Measurements from ENCODE around the gene TENT5D.
"Not testable (repeated sequence)": the region's sequence is repeated elsewhere in the genome, so short reads cannot be mapped to it uniquely, and the experiment has no call there.

Gene TENT5D

GRCh38 chrX:80432863-80433262 is 12.6 kb downstream of the TENT5D start:
- H3K9me3 ChIP-seq (ENCODE audit: low read depth, low read length), result no peaks in the 10 kb centered on the region
- no peak overlapping the region for H3K9ac ChIP-seq (ENCODE audit: insufficient read length)
- no peak for TF ChIP-seq POLR2AphosphoS5 (IDR thresholded peaks at IDR 0.05; ENCODE audit: borderline replicate concordance, low read depth, low read length)
- no peak for TF ChIP-seq FOXP2 (optimal IDR thresholded peaks at IDR 0.05; ENCODE audit: control extremely low read depth, extremely low read length, insufficient read depth)
- no peak for TF ChIP-seq EZH2 (IDR thresholded peaks at IDR 0.05)
- DNase-seq (ENCODE audit: low read depth, low spot score), result no peak
- no peaks in the 10 kb centered on the region for H3K36me3 ChIP-seq (ENCODE audit: insufficient read depth, low read length)
- no peak overlapping the region for H3K27ac ChIP-seq
- H3K4me3 ChIP-seq, result no peak overlapping the region

GRCh38 chrX:80468166-80468565 is 47.9 kb downstream of the TENT5D start:
- not testable (repeated sequence) for DNase-seq (ENCODE audit: low read depth, low spot score); H3K4me3 ChIP-seq; H3K9ac ChIP-seq (ENCODE audit: insufficient read length); H3K9me3 ChIP-seq (ENCODE audit: low read depth, low read length); H3K36me3 ChIP-seq (ENCODE audit: insufficient read depth, low read length); H3K27ac ChIP-seq

- Histone ChIP-seq H3K9ac (ENCODE audit: insufficient read length) (no peak overlapping the region), H3K36me3 (ENCODE audit: insufficient read depth, low read length) (no peaks in the 10 kb centered on the region), H3K4me3 (no peak overlapping the region), H3K9me3 (ENCODE audit: low read depth, low read length) (no peaks in the 10 kb centered on the region), H3K27ac (no peak overlapping the region)
- no peak for DNase-seq (ENCODE audit: low read depth, low spot score)
- TF ChIP-seq FOXP2 (optimal IDR thresholded peaks at IDR 0.05; ENCODE audit: control extremely low read depth, extremely low read length, insufficient read depth), result no peak
- no peak for TF ChIP-seq POLR2AphosphoS5 (IDR thresholded peaks at IDR 0.05; ENCODE audit: borderline replicate concordance, low read depth, low read length)
- TF ChIP-seq EZH2 (IDR thresholded peaks at IDR 0.05), result no peak
Observed at GRCh38 chrX:80471582-80471981, 51.3 kb downstream of the TENT5D start.

GRCh38 chrX:80485543-80485942 is 65.3 kb downstream of the TENT5D start:
- H3K27ac ChIP-seq, result no peak overlapping the region
- 0 out of 2 replicates have a peak, but pooled peaks cover 2% of the 10 kb centered on the region for H3K9me3 ChIP-seq (ENCODE audit: low read depth, low read length)
- H3K36me3 ChIP-seq (ENCODE audit: insufficient read depth, low read length), result no peaks in the 10 kb centered on the region
- TF ChIP-seq EZH2 (IDR thresholded peaks at IDR 0.05) (no peak), FOXP2 (optimal IDR thresholded peaks at IDR 0.05; ENCODE audit: control extremely low read depth, extremely low read length, insufficient read depth) (no peak), POLR2AphosphoS5 (IDR thresholded peaks at IDR 0.05; ENCODE audit: borderline replicate concordance, low read depth, low read length) (no peak)
- DNase-seq (ENCODE audit: low read depth, low spot score), result no peak
- no peak overlapping the region for H3K4me3 ChIP-seq
- H3K9ac ChIP-seq (ENCODE audit: insufficient read length), result no peak overlapping the region

GRCh38 chrX:80486299-80486698 is 66.1 kb downstream of the TENT5D start:
- Histone ChIP-seq H3K9me3 (ENCODE audit: low read depth, low read length) (0 out of 2 replicates have a peak, but pooled peaks cover 2% of the 10 kb centered on the region), H3K4me3 (no peak overlapping the region), H3K27ac (no peak overlapping the region), H3K9ac (ENCODE audit: insufficient read length) (no peak overlapping the region), H3K36me3 (ENCODE audit: insufficient read depth, low read length) (no peaks in the 10 kb centered on the region)
- DNase-seq (ENCODE audit: low read depth, low spot score), result no peak
- no peak for TF ChIP-seq EZH2 (IDR thresholded peaks at IDR 0.05)
- no peak for TF ChIP-seq FOXP2 (optimal IDR thresholded peaks at IDR 0.05; ENCODE audit: control extremely low read depth, extremely low read length, insufficient read depth)
- no peak for TF ChIP-seq POLR2AphosphoS5 (IDR thresholded peaks at IDR 0.05; ENCODE audit: borderline replicate concordance, low read depth, low read length)

- no peak for TF ChIP-seq POLR2AphosphoS5 (IDR thresholded peaks at IDR 0.05; ENCODE audit: borderline replicate concordance, low read depth, low read length)
- no peak for TF ChIP-seq EZH2 (IDR thresholded peaks at IDR 0.05)
- no peak for TF ChIP-seq FOXP2 (optimal IDR thresholded peaks at IDR 0.05; ENCODE audit: control extremely low read depth, extremely low read length, insufficient read depth)
Observed at GRCh38 chrX:80489166-80489565, 68.9 kb downstream of the TENT5D start.

More at GRCh38 chrX:80489166-80489565, 68.9 kb downstream of the TENT5D start:
- Histone ChIP-seq H3K27ac (no peak overlapping the region), H3K4me3 (no peak overlapping the region), H3K36me3 (ENCODE audit: insufficient read depth, low read length) (no peaks in the 10 kb centered on the region), H3K9me3 (ENCODE audit: low read depth, low read length) (0 out of 2 replicates have a peak, but pooled peaks cover 2% of the 10 kb centered on the region), H3K9ac (ENCODE audit: insufficient read length) (no peak overlapping the region)
- no peak for DNase-seq (ENCODE audit: low read depth, low spot score)
